GM12874 (cell line): Measurements from ENCODE around the gene SLC24A4.

Experiments used
- CTCF ChIP-seq: IDR thresholded peaks from 2 replicates; pipeline ENCODE4 v1.5.1; 2011; ENCODE audit warnings: low read depth, mild to moderate bottlenecking, control low read depth, low read length, moderate library complexity; ENCODE audit not compliant: insufficient read depth

Gene SLC24A4

DNA sequence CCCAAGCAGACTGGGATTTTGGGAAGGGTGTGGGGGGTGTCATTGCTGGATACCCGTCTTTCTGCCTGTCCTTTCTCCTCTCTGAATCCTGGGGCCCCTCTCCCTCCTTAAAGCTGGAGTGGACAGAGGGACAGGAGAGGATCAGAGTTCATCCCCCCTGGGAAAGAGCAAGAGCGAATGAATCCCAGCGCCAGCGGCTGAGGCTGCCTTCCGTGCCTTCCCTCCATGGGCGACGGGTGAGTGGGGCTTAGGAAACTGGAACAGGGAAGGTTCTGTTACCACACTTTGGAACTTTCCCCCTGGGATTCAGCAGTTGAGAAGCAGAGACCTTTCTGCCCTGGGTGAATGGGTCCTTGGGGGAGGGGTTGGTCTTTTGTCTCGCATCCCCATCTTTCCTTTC is 174.4 kb downstream of the SLC24A4 start:
- TF ChIP-seq CTCF, result no peak

DNA sequence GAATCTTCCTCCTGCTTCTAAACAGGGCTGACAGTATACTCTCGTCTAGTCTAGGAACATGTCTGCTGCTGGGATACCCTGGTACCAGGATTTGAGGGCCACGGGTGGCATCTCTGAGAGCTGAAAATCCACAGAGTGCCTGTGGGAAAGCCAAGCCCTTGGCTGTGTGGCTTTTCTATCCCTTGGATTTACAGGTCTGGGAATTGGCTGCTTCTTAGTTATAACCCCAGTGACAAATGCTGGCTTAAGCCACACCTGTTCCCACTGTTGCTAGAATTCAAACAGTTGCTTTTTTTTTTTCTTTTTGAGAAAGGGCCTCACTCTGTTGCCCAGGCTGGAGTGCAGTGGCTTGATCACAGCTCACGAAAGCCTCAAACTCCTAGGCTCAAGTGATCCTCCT is 176.3 kb downstream of the SLC24A4 start:
- TF ChIP-seq CTCF, result no peak

- TF ChIP-seq CTCF, result no peak
Observed at GRCh38 chr14:92500491-92500941, 177.6 kb downstream of the SLC24A4 start.

- TF ChIP-seq CTCF, result no peak
Observed at GRCh38 chr14:92501891-92502351, 179.0 kb downstream of the SLC24A4 start.

DNA sequence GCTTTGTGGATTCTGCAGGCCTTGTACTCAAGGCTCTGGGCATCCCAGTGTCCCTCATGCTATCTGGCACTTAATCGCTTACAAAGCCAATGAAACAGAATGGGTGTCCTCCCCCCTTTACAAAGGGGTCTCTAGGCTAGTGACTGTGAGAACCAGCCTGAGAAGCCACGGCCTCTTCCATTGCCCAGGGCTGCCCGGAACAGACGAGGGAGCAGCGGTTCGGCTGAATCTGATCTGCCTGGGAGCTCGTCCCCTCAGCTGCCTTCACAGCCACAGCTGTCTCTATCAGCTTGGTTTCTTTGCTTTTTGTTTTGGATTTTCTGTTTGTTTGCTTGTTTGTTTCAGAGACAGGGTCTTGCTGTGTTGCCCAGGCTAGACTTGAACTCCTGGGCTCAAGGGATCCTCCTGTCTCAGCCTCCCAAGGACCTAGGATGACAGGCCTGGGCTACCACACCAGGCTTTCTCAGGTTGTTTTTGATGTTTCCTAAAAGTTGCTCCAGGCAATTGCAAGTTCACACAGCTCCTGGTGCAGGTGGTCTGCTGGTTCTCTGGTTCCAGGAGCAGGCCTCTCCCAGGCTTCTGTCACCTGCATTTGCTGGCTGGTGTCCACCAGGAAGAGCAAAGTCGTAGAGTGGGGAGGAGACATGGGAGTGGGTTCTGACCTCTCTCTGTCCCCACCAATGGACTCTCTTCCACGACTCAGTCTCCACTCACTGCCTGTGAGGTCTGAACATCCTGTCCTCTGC is 179.7 kb downstream of the SLC24A4 start:
- no peak for TF ChIP-seq CTCF

- TF ChIP-seq CTCF, result no peak
Observed at GRCh38 chr14:92503756-92504491, 181.0 kb downstream of the SLC24A4 start.

- no peak for TF ChIP-seq CTCF
Observed at GRCh38 chr14:92505826-92506225, 182.9 kb downstream of the SLC24A4 start.
